ENCODE measurements around the gene ADK. TPM values are rescaled to one million over a fixed set of nuclear protein-coding genes. Genes with fewer than 3 reads are reported as not detected.

The ADK gene
- total and polyA plus RNA-seq, 2 experiments from 2014 or later = 39.9 to 53.0 TPM

- no peaks in the 10 kb centered on the region for H3F3A ChIP-seq (replicated peaks; ENCODE audit: low read depth)
- peaks cover 2% of the 10 kb centered on the region for H3K27me3 Mint-ChIP-seq (ENCODE audit: insufficient read depth, low read depth, poor library complexity)
- no peaks in the 10 kb centered on the region for H3K4me1 Mint-ChIP-seq
- ATAC-seq (no peak), DNase-seq (ENCODE audit: low spot score) (no peak)
- H3K4me1 ChIP-seq (ENCODE audit: insufficient read depth) = no peaks in the 10 kb centered on the region
- H3K9me2 ChIP-seq (ENCODE audit: insufficient read depth) = no peaks in the 10 kb centered on the region
- no peaks in the 10 kb centered on the region for H3K27me3 ChIP-seq (ENCODE audit: insufficient read depth)
- no peaks in the 10 kb centered on the region for H3K36me3 ChIP-seq (ENCODE audit: insufficient read depth)
- no peak overlapping the region for H3K27ac ChIP-seq (ENCODE audit: low read depth)
- H4K20me1 ChIP-seq (replicated peaks; ENCODE audit: insufficient read depth) = no peaks in the 10 kb centered on the region
- no peaks in the 10 kb centered on the region for H3K79me2 ChIP-seq (replicated peaks; ENCODE audit: insufficient read depth)
- no peak overlapping the region for H3K4me3 ChIP-seq
- no peak overlapping the region for H3K4me2 ChIP-seq
- H2AFZ ChIP-seq = no peak overlapping the region
- no peaks in the 10 kb centered on the region for H3K9me3 Mint-ChIP-seq
- H3K4me3 Mint-ChIP-seq = no peak overlapping the region
- no peak for TF ChIP-seq ZNF462 (CRISPR knock-in tag; IDR thresholded peaks at IDR 0.05)
- no peak for TF ChIP-seq ZNF114 (CRISPR knock-in tag; IDR thresholded peaks at IDR 0.05)
- no peak for TF ChIP-seq EZH2phosphoT487 (IDR thresholded peaks at IDR 0.05; ENCODE audit: unreplicated experiment)
- no peak for TF ChIP-seq ZNF331 (CRISPR knock-in tag; IDR thresholded peaks at IDR 0.05; ENCODE audit: low read depth)
- no peak for TF ChIP-seq EZH2 (IDR thresholded peaks at IDR 0.05; ENCODE audit: low read depth, unreplicated experiment)
- TF ChIP-seq STAT1 (IDR thresholded peaks at IDR 0.05; ENCODE audit: unreplicated experiment) = no peak
- TF ChIP-seq REST (IDR thresholded peaks at IDR 0.05; ENCODE audit: unreplicated experiment) = no peak
- TF ChIP-seq ETS1 (IDR thresholded peaks at IDR 0.05) = no peak
- TF ChIP-seq JUNB (IDR thresholded peaks at IDR 0.05; ENCODE audit: unreplicated experiment) = no peak
- TF ChIP-seq CREB1 (CRISPR knock-in tag; IDR thresholded peaks at IDR 0.05; ENCODE audit: low read depth) = no peak
- TF ChIP-seq NANOG (IDR thresholded peaks at IDR 0.05; ENCODE audit: borderline replicate concordance) = no peak
- no peaks in the 10 kb centered on the region for H3K36me3 Mint-ChIP-seq (ENCODE audit: low read depth)
- H3K27ac Mint-ChIP-seq = no peak overlapping the region
Observed at GRCh38 chr10:74745449-74745848, 594.4 kb downstream of the ADK start.
